Neural progenitor cell (in vitro differentiated cells): ENCODE results near the gene KDSR. TPM values are rescaled to one million over a fixed set of nuclear protein-coding genes. Genes with fewer than 3 reads are reported as not detected.

Experiments
- DNase-seq: peaks from one replicate; pipeline ENCODE4 v3.0.0-alpha.2; 2016; ENCODE audit warnings: low spot score
- H2AFZ ChIP-seq: fragments of 200-600 bp; sonication (generic); replicated peaks from 2 replicates; pipeline ENCODE4 v1.6.1; 2016; ENCODE audit warnings: antibody characterized with exemption
- H3F3A ChIP-seq: fragments of 200-600 bp; sonication (generic); 2 replicates; pipeline ENCODE4 v1.6.1; 2016; ENCODE audit warnings: antibody characterized with exemption, low read depth
- H3K27ac ChIP-seq: fragments of 200-600 bp; sonication (generic); 2 replicates; pipeline ENCODE4 v1.5.1; 2016; ENCODE audit warnings: mild to moderate bottlenecking
- H3K27me3 ChIP-seq: fragments of 200-600 bp; sonication (generic); 2 replicates; pipeline ENCODE4 v1.6.1; 2016; ENCODE audit warnings: mild to moderate bottlenecking, moderate library complexity
- H3K36me3 ChIP-seq: fragments of 200-600 bp; sonication (generic); 2 replicates; pipeline ENCODE4 v1.5.1; 2016
- H3K4me1 ChIP-seq: fragments of 200-600 bp; sonication (generic); 2 replicates; pipeline ENCODE4 v1.6.1; 2016; ENCODE audit warnings: mixed run types
- H3K4me2 ChIP-seq: fragments of 200-600 bp; sonication (generic); 2 replicates; pipeline ENCODE4 v1.6.1; 2016
- H3K4me3 ChIP-seq: fragments of 200-600 bp; sonication (generic); 2 replicates; pipeline ENCODE4 v1.5.1; 2016
- H3K79me2 ChIP-seq: fragments of 200-600 bp; sonication (generic); 2 replicates; pipeline ENCODE4 v1.6.1; 2016; ENCODE audit warnings: low read depth
- H3K9ac ChIP-seq: fragments of 200-600 bp; sonication (generic); 2 replicates; pipeline ENCODE4 v1.6.1; 2016
- H3K9me3 ChIP-seq: fragments of 200-600 bp; sonication (generic); 2 replicates; pipeline ENCODE4 v1.5.1; 2016; ENCODE audit warnings: low read depth
- H4K20me1 ChIP-seq: fragments of 200-600 bp; sonication (generic); 2 replicates; pipeline ENCODE4 v1.6.1; 2016; ENCODE audit warnings: low read depth
- H3K27ac Mint-ChIP-seq: 3 replicates; pipeline ENCODE4 v1.8.0; 2021; ENCODE audit warnings: mixed read lengths
- H3K27me3 Mint-ChIP-seq: 2 replicates; pipeline ENCODE4 v1.8.0; 2022; ENCODE audit warnings: low read depth, mild to moderate bottlenecking, inconsistent platforms, moderate library complexity, mixed read lengths; ENCODE audit not compliant: insufficient read depth
- H3K36me3 Mint-ChIP-seq: 3 replicates; pipeline ENCODE4 v1.8.0; 2021; ENCODE audit warnings: mixed read lengths
- H3K4me1 Mint-ChIP-seq: 3 replicates; pipeline ENCODE4 v1.8.0; 2021; ENCODE audit warnings: mixed read lengths
- H3K4me3 Mint-ChIP-seq: 3 replicates; pipeline ENCODE4 v1.8.0; 2021; ENCODE audit warnings: mild to moderate bottlenecking, moderate library complexity, mixed read lengths
- H3K9me3 Mint-ChIP-seq: 3 replicates; pipeline ENCODE4 v1.8.0; 2020; ENCODE audit warnings: mixed read lengths
- CTCF ChIP-seq: fragments of 200-600 bp; sonication (generic); IDR thresholded peaks from 2 replicates; pipeline ENCODE4 v1.5.1; 2017; ENCODE audit warnings: antibody characterized with exemption, mild to moderate bottlenecking
- EZH2 ChIP-seq: fragments of 200-600 bp; sonication (generic); IDR thresholded peaks from 2 replicates; pipeline ENCODE4 v1.6.1; 2017; ENCODE audit warnings: antibody characterized with exemption, mild to moderate bottlenecking, moderate library complexity
- EZH2phosphoT487 ChIP-seq: fragments of 200-600 bp; sonication (generic); IDR thresholded peaks from 2 replicates; pipeline ENCODE4 v1.6.1; 2017; ENCODE audit warnings: antibody characterized with exemption
- total RNA-seq: library from RNA; depleted of rRNA; stranded (reverse); fragments of >200 nt; gene quantifications from 2 replicates; pipeline ENCODE4 v1.2.3, GENCODE V29; 2015; ENCODE audit warnings: low replicate concordance

KDSR gene
- total RNA-seq, 1 donor from 2014 or later = 20.6 TPM

GRCh38 chr18:63326011-63326410 lies 41.0 kb downstream of the KDSR start:
- Histone ChIP-seq H3K4me3 (no peak overlapping the region), H3K27me3 (peaks cover 16% of the 10 kb centered on the region), H3F3A (peaks cover 17% of the 10 kb centered on the region), H3K4me2 (no peak overlapping the region), H2AFZ (no peak overlapping the region), H3K4me1 (peaks cover 3% of the 10 kb centered on the region), H3K27ac (no peak overlapping the region), H4K20me1 (no peaks in the 10 kb centered on the region), H3K36me3 (peaks cover 5% of the 10 kb centered on the region), H3K79me2 (no peaks in the 10 kb centered on the region), H3K9me3 (no peaks in the 10 kb centered on the region), H3K9ac (no peak overlapping the region)
- H3K36me3 Mint-ChIP-seq = peaks cover 5% of the 10 kb centered on the region
- no peak overlapping the region for H3K27ac Mint-ChIP-seq
- H3K9me3 Mint-ChIP-seq = no peaks in the 10 kb centered on the region
- H3K4me1 Mint-ChIP-seq = peaks cover 11% of the 10 kb centered on the region
- TF ChIP-seq EZH2 = no peak
- no peak for TF ChIP-seq CTCF
- no peak for TF ChIP-seq EZH2phosphoT487
- DNase-seq = no peak
- H3K4me3 Mint-ChIP-seq = no peak overlapping the region
- H3K27me3 Mint-ChIP-seq = peaks cover 7% of the 10 kb centered on the region

- Histone ChIP-seq H3K79me2 (no peaks in the 10 kb centered on the region), H3K27me3 (peaks cover 22% of the 10 kb centered on the region), H3K9me3 (no peaks in the 10 kb centered on the region), H3F3A (peaks cover 19% of the 10 kb centered on the region), H3K4me1 (peaks cover 3% of the 10 kb centered on the region), H3K9ac (no peak overlapping the region), H3K4me3 (no peak overlapping the region), H2AFZ (no peak overlapping the region), H3K4me2 (no peak overlapping the region), H3K27ac (no peak overlapping the region), H4K20me1 (no peaks in the 10 kb centered on the region), H3K36me3 (no peaks in the 10 kb centered on the region)
- no peaks in the 10 kb centered on the region for H3K9me3 Mint-ChIP-seq
- H3K4me3 Mint-ChIP-seq = no peak overlapping the region
- H3K27me3 Mint-ChIP-seq = peaks cover 6% of the 10 kb centered on the region
- no peak for TF ChIP-seq EZH2phosphoT487
- no peak for TF ChIP-seq EZH2
- no peak for TF ChIP-seq CTCF
- no peak for DNase-seq
- H3K36me3 Mint-ChIP-seq = peaks cover under 1% of the 10 kb centered on the region
- peak overlapping the region; percentile 7 for H3K27ac Mint-ChIP-seq
- H3K4me1 Mint-ChIP-seq = peaks cover 13% of the 10 kb centered on the region
Observed at GRCh38 chr18:63325086-63325686, 41.8 kb downstream of the KDSR start.

- Histone ChIP-seq H3K79me2 (no peaks in the 10 kb centered on the region), H3K9me3 (no peaks in the 10 kb centered on the region), H3F3A (peaks cover 23% of the 10 kb centered on the region), H3K27me3 (peaks cover 38% of the 10 kb centered on the region), H3K4me1 (peaks cover 12% of the 10 kb centered on the region), H3K9ac (no peak overlapping the region), H3K36me3 (no peaks in the 10 kb centered on the region), H3K4me2 (no peak overlapping the region), H3K4me3 (no peak overlapping the region), H3K27ac (no peak overlapping the region), H2AFZ (peak overlapping the region; percentile 44), H4K20me1 (peaks cover 8% of the 10 kb centered on the region)
- Mint-ChIP-seq H3K27ac (no peak overlapping the region), H3K9me3 (no peaks in the 10 kb centered on the region), H3K4me3 (no peak overlapping the region), H3K4me1 (peaks cover 21% of the 10 kb centered on the region), H3K36me3 (peaks cover 3% of the 10 kb centered on the region), H3K27me3 (peaks cover 10% of the 10 kb centered on the region)
- DNase-seq = peak; percentile 84
- TF ChIP-seq EZH2phosphoT487 = no peak
- no peak for TF ChIP-seq EZH2
- TF ChIP-seq CTCF = peak; percentile 87
Observed at GRCh38 chr18:63322908-63323634, 43.9 kb downstream of the KDSR start.
